Neuronal stem cell (in vitro differentiated cells): ENCODE measurements around the gene SLC30A2.

Experiments used
- DNase-seq: peaks from one replicate; pipeline ENCODE4 v3.0.0-alpha.2; 2013; ENCODE audit warnings: low spot score
- H2AFZ ChIP-seq: one replicate; pipeline ENCODE4 v1.6.1; 2013; ENCODE audit warnings: mild to moderate bottlenecking, low read length, inconsistent platforms
- H2AK5ac ChIP-seq: 2 replicates; pipeline ENCODE4 v1.6.1; 2013; ENCODE audit warnings: low read depth, mild to moderate bottlenecking, inconsistent platforms, low read length, moderate library complexity, mixed read lengths
- H2BK120ac ChIP-seq: 2 replicates; pipeline ENCODE4 v1.6.1; 2013; ENCODE audit warnings: low read depth, mild to moderate bottlenecking, inconsistent platforms, low read length, moderate library complexity, mixed read lengths
- H2BK12ac ChIP-seq: one replicate; pipeline ENCODE4 v1.6.1; 2013; ENCODE audit warnings: low read length, inconsistent platforms
- H2BK15ac ChIP-seq: 2 replicates; pipeline ENCODE4 v1.6.1; 2013; ENCODE audit warnings: mild to moderate bottlenecking, low read length, inconsistent platforms, mixed read lengths
- H2BK5ac ChIP-seq: one replicate; pipeline ENCODE4 v1.6.1; 2013; ENCODE audit warnings: inconsistent platforms, mild to moderate bottlenecking, low read length, moderate library complexity
- H3K14ac ChIP-seq: one replicate; pipeline ENCODE4 v1.6.1; 2013; ENCODE audit warnings: low read length, inconsistent platforms
- H3K18ac ChIP-seq: 2 replicates; pipeline ENCODE4 v1.6.1; 2013; ENCODE audit warnings: low read length, inconsistent platforms
- H3K23ac ChIP-seq: 2 replicates; pipeline ENCODE4 v1.6.1; 2013; ENCODE audit warnings: low read depth, mild to moderate bottlenecking, mixed read lengths, low read length, inconsistent platforms; ENCODE audit not compliant: poor library complexity
- H3K27ac ChIP-seq: replicated peaks from 3 replicates; pipeline ENCODE4 v1.5.1; 2013; ENCODE audit warnings: low read length, inconsistent platforms
- H3K27me3 ChIP-seq, 3 experiments: 2 replicates each; pipeline ENCODE4 v1.6.1; 2013; ENCODE audit warnings: low read length in 3 of 3, mild to moderate bottlenecking in 2 of 3, inconsistent platforms in 1 of 3, low read depth in 1 of 3, mixed read lengths in 1 of 3, moderate library complexity in 1 of 3; ENCODE audit not compliant: control insufficient read depth in 3 of 3, insufficient read depth in 3 of 3
- H3K36me3 ChIP-seq, 2 donors: replicated peaks in 1 of 2; 2 replicates each; pipeline ENCODE4 v1.6.1; 2013; ENCODE audit warnings: low read length in 2 of 2; ENCODE audit not compliant: control insufficient read depth in 2 of 2, insufficient read depth in 2 of 2
- H3K4ac ChIP-seq: 2 replicates; pipeline ENCODE4 v1.6.1; 2013; ENCODE audit warnings: inconsistent platforms, mild to moderate bottlenecking, low read length, moderate library complexity
- H3K4me1 ChIP-seq, 2 donors: 1 replicate in 1 of 2; 2 replicates in 1 of 2; pipeline ENCODE4 v1.6.1; 2013; ENCODE audit warnings: low read length in 2 of 2, low read depth in 1 of 2; ENCODE audit not compliant: control insufficient read depth in 2 of 2, insufficient read depth in 1 of 2
- H3K4me2 ChIP-seq: one replicate; pipeline ENCODE4 v1.6.1; 2013; ENCODE audit warnings: mild to moderate bottlenecking, low read length, inconsistent platforms; ENCODE audit not compliant: insufficient read depth, poor library complexity, severe bottlenecking
- H3K4me3 ChIP-seq, 2 donors: 2 replicates each; pipeline ENCODE4 v1.5.1; 2013; ENCODE audit warnings: low read length in 2 of 2, mild to moderate bottlenecking in 2 of 2, inconsistent platforms in 1 of 2, moderate library complexity in 1 of 2
- H3K79me1 ChIP-seq: one replicate; pipeline ENCODE4 v1.6.1; 2013; ENCODE audit warnings: low read depth, mild to moderate bottlenecking, inconsistent platforms, low read length, moderate library complexity
- H3K9ac ChIP-seq: one replicate; pipeline ENCODE4 v1.6.1; 2013; ENCODE audit warnings: mild to moderate bottlenecking, low read depth, low read length, inconsistent platforms; ENCODE audit not compliant: poor library complexity
- H3K9me3 ChIP-seq, 2 donors: replicated peaks in 1 of 2; 2 replicates each; pipeline versions ENCODE3 to v1.6.1; 2013; ENCODE audit warnings: low read length in 2 of 2, mild to moderate bottlenecking in 2 of 2, inconsistent platforms in 1 of 2, low read depth in 1 of 2, mixed read lengths in 1 of 2, moderate library complexity in 1 of 2; ENCODE audit not compliant: control insufficient read depth in 2 of 2, insufficient read depth in 1 of 2
- H4K8ac ChIP-seq: one replicate; pipeline ENCODE4 v1.6.1; 2013; ENCODE audit warnings: low read depth, mild to moderate bottlenecking, inconsistent platforms, low read length, moderate library complexity
- H4K91ac ChIP-seq: one replicate; pipeline ENCODE4 v1.6.1; 2013; ENCODE audit warnings: low read length, low read depth, mild to moderate bottlenecking, inconsistent platforms; ENCODE audit not compliant: poor library complexity
- WGBS, 2 donors: extraction: QIAGEN DNeasy Blood & Tissue Kit; methylation state at CpG; one replicate each; pipeline ENCODE4 v1.1.7; 2013; ENCODE audit warnings: missing lambda C conversion rate in 2 of 2, mixed read lengths in 1 of 2; ENCODE audit not compliant: insufficient read length in 2 of 2, insufficient replicate concordance in 1 of 2; ENCODE audit errors: extremely low coverage in 2 of 2; 5-methylcytosine and 5-hydroxymethylcytosine counted together

SLC30A2 gene

GRCh38 chr1:26010825-26011224, 35.1 kb downstream of the SLC30A2 start:
- no peak for DNase-seq
- Histone ChIP-seq H3K79me1 (no peaks in the 10 kb centered on the region), H3K27ac (no peak overlapping the region), H2BK5ac (no peak overlapping the region), H3K4ac (no peak overlapping the region), H3K27me3 (peaks cover 0 to 2% (median 0%) of the 10 kb centered on the region in 3 experiments), H3K18ac (no peak overlapping the region), H3K9me3 (no peaks in the 10 kb centered on the region), H3K4me3 (no peak overlapping the region), H3K4me1 (peaks cover 0 to 3% of the 10 kb centered on the region in 2 donors), H3K36me3 (no peaks in the 10 kb centered on the region), H2BK120ac (no peak overlapping the region), H4K91ac (no peak overlapping the region), H2BK15ac (no peak overlapping the region), H3K23ac (no peak overlapping the region), H3K14ac (no peak overlapping the region), H3K4me2 (no peak overlapping the region), H2BK12ac (no peak overlapping the region), H2AFZ (peak overlapping the region; percentile 55), H4K8ac (no peak overlapping the region), H2AK5ac (no peak overlapping the region), H3K9ac (no peak overlapping the region)
- WGBS, 2 donors = no CpG with 5 or more reads among the region's 3 CpGs

- no peak overlapping the region for H3K27ac ChIP-seq
- no peak overlapping the region for H3K18ac ChIP-seq
- H3K4ac ChIP-seq = no peak overlapping the region
- H2AFZ ChIP-seq = no peak overlapping the region
- H2BK5ac ChIP-seq = no peak overlapping the region
- H2BK15ac ChIP-seq = no peak overlapping the region
- no peaks in the 10 kb centered on the region for H3K79me1 ChIP-seq
- no peak overlapping the region for H3K23ac ChIP-seq
- peaks cover 0 to 3% of the 10 kb centered on the region in 2 donors for H3K4me1 ChIP-seq
- no peaks in the 10 kb centered on the region for H3K9me3 ChIP-seq
- H2AK5ac ChIP-seq = no peak overlapping the region
- H2BK120ac ChIP-seq = no peak overlapping the region
- H4K8ac ChIP-seq = no peak overlapping the region
- no peak overlapping the region for H2BK12ac ChIP-seq
- no peak overlapping the region for H3K14ac ChIP-seq
- no peak for DNase-seq
- no peak overlapping the region for H4K91ac ChIP-seq
- H3K4me2 ChIP-seq = no peak overlapping the region
- peaks cover 0 to 5% (median 2%) of the 10 kb centered on the region in 3 experiments for H3K27me3 ChIP-seq
- H3K4me3 ChIP-seq = no peak overlapping the region
- H3K9ac ChIP-seq = no peak overlapping the region
- no CpG with 5 or more reads among the region's 6 CpGs for WGBS, 2 donors
- no peaks in the 10 kb centered on the region for H3K36me3 ChIP-seq
Measured at GRCh38 chr1:26009796-26010447, 36.0 kb downstream of the SLC30A2 start.

DNA sequence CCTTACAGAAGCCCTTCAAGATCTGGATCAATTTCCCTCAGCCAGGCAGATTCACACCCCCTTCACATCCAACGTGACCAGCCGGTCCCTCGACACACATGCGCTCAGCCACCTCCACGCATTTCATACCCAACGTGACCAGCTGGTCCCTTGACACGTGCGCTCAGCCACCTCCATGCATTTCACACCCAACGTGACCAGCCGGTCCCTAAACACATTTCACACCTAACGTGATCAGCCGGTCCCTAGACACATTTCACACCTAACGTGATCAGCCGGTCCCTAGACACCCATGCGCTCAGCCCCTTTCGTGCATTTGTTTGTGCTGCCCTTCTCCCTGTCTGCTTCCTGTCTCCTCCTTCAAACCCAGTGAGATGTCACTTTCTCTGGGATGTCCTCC, 39.2 kb downstream of the SLC30A2 start:
- no peak overlapping the region for H4K8ac ChIP-seq
- no peak overlapping the region for H2AFZ ChIP-seq
- no peak overlapping the region for H3K4me3 ChIP-seq
- H3K27ac ChIP-seq = no peak overlapping the region
- no peak overlapping the region for H2BK5ac ChIP-seq
- H3K23ac ChIP-seq = no peak overlapping the region
- H3K14ac ChIP-seq = no peak overlapping the region
- WGBS, 2 donors = no CpG with 5 or more reads among the region's 16 CpGs
- H3K9ac ChIP-seq = no peak overlapping the region
- peaks cover 0 to 7% (median 2%) of the 10 kb centered on the region in 3 experiments for H3K27me3 ChIP-seq
- H4K91ac ChIP-seq = no peak overlapping the region
- H3K79me1 ChIP-seq = no peaks in the 10 kb centered on the region
- H3K18ac ChIP-seq = no peak overlapping the region
- no peaks in the 10 kb centered on the region for H3K9me3 ChIP-seq
- H2BK15ac ChIP-seq = peak overlapping the region; percentile 75
- no peak overlapping the region for H2BK12ac ChIP-seq
- DNase-seq = no peak
- no peak overlapping the region for H2AK5ac ChIP-seq
- peaks cover 0 to 3% of the 10 kb centered on the region in 2 donors for H3K4me1 ChIP-seq
- no peak overlapping the region for H2BK120ac ChIP-seq
- H3K4me2 ChIP-seq = no peak overlapping the region
- H3K4ac ChIP-seq = no peak overlapping the region
- H3K36me3 ChIP-seq = no peaks in the 10 kb centered on the region

DNA sequence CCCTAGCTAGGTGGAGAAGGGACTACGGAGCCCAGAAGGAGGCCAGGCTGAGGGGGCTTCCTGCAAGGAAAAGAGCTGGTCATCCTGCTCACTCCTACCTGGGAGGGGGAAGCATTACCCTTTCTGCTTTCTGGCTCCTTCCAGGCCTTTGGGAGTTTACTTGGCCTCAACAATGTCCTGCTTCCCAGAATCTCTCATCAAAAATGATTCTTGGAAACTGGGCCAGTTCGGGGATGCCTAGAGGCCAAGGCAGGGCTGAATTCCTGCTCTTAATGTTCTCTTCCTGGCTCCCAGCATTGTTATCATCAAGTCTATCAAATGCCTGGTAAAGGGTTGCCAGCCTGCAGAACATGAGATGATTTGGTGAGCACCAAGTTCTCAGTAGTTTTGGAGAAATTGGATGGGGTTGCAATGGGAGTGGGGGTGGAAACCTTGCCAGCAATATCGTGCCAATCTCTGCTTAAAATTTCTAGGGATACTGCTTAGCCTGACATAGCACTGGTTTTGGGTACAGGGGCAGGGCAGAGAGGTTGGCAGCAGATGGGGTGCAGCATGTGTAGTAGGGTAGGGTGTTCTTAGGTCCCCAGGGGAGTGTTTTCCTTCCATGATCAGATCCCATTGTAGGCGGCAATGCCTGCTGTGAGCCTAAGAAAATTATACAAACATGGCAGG, 40.3 kb downstream of the SLC30A2 start:
- no peak for DNase-seq
- H2AFZ ChIP-seq = no peak overlapping the region
- H3K14ac ChIP-seq = no peak overlapping the region
- H3K4me3 ChIP-seq = no peak overlapping the region
- H3K27ac ChIP-seq = no peak overlapping the region
- H3K79me1 ChIP-seq = no peaks in the 10 kb centered on the region
- no peak overlapping the region for H2BK15ac ChIP-seq
- no peak overlapping the region for H3K9ac ChIP-seq
- no peak overlapping the region for H4K8ac ChIP-seq
- WGBS, 2 donors = no CpG with 5 or more reads among the region's 4 CpGs
- no peaks in the 10 kb centered on the region for H3K9me3 ChIP-seq
- no peak overlapping the region for H4K91ac ChIP-seq
- no peak overlapping the region for H3K4ac ChIP-seq
- H3K36me3 ChIP-seq = no peaks in the 10 kb centered on the region
- no peak overlapping the region for H2AK5ac ChIP-seq
- no peak overlapping the region for H2BK12ac ChIP-seq
- no peak overlapping the region for H3K18ac ChIP-seq
- H3K4me1 ChIP-seq = no peaks in the 10 kb centered on the region
- H2BK120ac ChIP-seq = no peak overlapping the region
- H3K27me3 ChIP-seq = peaks cover 0 to 7% (median 2%) of the 10 kb centered on the region in 3 experiments
- H2BK5ac ChIP-seq = no peak overlapping the region
- H3K4me2 ChIP-seq = no peak overlapping the region
- H3K23ac ChIP-seq = no peak overlapping the region
